IMR-90 (cell line): ENCODE data around the gene FADS2. TPM values are rescaled to one million over a fixed set of nuclear protein-coding genes. Genes with fewer than 3 reads are reported as not detected.

ENCODE experiments used
- ATAC-seq: fragments of 200-7000 bp; cut with Tn5 transposase; 2 replicates; pipeline ENCODE4 v1.9.1; 2020; ENCODE audit warnings: low read depth, mild to moderate bottlenecking, moderate library complexity
- BruUV-seq: library from RNA; stranded (reverse); fragments of 400-500 nt; replicated peaks from 2 replicates; lab custom pipeline; 2021; lab: Mats Ljungman, UMichigan
- CTCF ChIA-PET: fragments of 300-600 bp; formaldehyde crosslinking; extraction: SDS; loops from one replicate; lab custom pipeline; 2021; ENCODE audit warnings: antibody characterized with exemption; lab: Yijun Ruan, JAX
- POLR2A ChIA-PET: fragments of 300-600 bp; sonication (Branson Sonifier 250); formaldehyde crosslinking; loops from one replicate; lab custom pipeline; 2022; ENCODE audit warnings: antibody characterized with exemption; ENCODE audit not compliant: unreplicated experiment; lab: Charles Lee
- DNase-seq: peaks from one replicate; pipeline ENCODE4 v3.0.0; 2013
- H2AFZ ChIP-seq: replicated peaks from 2 replicates; pipeline ENCODE3; 2013; ENCODE audit warnings: low read length, mild to moderate bottlenecking; ENCODE audit not compliant: poor library complexity
- H2AK5ac ChIP-seq: 2 replicates; pipeline ENCODE4 v1.6.1; 2013; ENCODE audit warnings: low read depth, low read length, inconsistent platforms
- H2AK9ac ChIP-seq: replicated peaks from 2 replicates; pipeline ENCODE3; 2013; ENCODE audit warnings: mild to moderate bottlenecking, low read depth, low read length, moderate library complexity; ENCODE audit not compliant: poor library complexity
- H2BK120ac ChIP-seq: 2 replicates; pipeline ENCODE4 v1.6.1; 2013; ENCODE audit warnings: low read depth, low read length, inconsistent platforms
- H2BK15ac ChIP-seq: 3 replicates; pipeline ENCODE4 v1.6.1; 2013; ENCODE audit warnings: low read depth, low read length, inconsistent platforms
- H2BK20ac ChIP-seq: 2 replicates; pipeline ENCODE4 v1.6.1; 2013; ENCODE audit warnings: low read depth, mild to moderate bottlenecking, inconsistent platforms, low read length, moderate library complexity
- H2BK5ac ChIP-seq: 2 replicates; pipeline ENCODE4 v1.6.1; 2013; ENCODE audit warnings: mild to moderate bottlenecking, low read depth, low read length, inconsistent platforms; ENCODE audit not compliant: poor library complexity, severe bottlenecking
- H3K14ac ChIP-seq: replicated peaks from 2 replicates; pipeline ENCODE4 v1.6.1; 2013; ENCODE audit warnings: low read depth, low read length, inconsistent platforms
- H3K18ac ChIP-seq: 2 replicates; pipeline ENCODE4 v1.6.1; 2013; ENCODE audit warnings: low read depth, low read length, control low read depth
- H3K23ac ChIP-seq: 2 replicates; pipeline ENCODE4 v1.6.1; 2013; ENCODE audit warnings: low read depth, low read length, inconsistent platforms
- H3K27ac ChIP-seq: 2 replicates; pipeline ENCODE4 v1.5.1; 2013; ENCODE audit warnings: mild to moderate bottlenecking, control low read depth, low read length; ENCODE audit not compliant: insufficient read depth
- H3K27me3 ChIP-seq: 2 replicates; pipeline ENCODE4 v1.6.1; 2013; ENCODE audit warnings: low read length; ENCODE audit not compliant: control insufficient read depth, insufficient read depth
- H3K36me3 ChIP-seq: 2 replicates; pipeline ENCODE4 v1.6.1; 2013; ENCODE audit warnings: low read length, mixed read lengths; ENCODE audit not compliant: control insufficient read depth, insufficient read depth
- H3K4ac ChIP-seq: 2 replicates; pipeline ENCODE4 v1.6.1; 2013; ENCODE audit warnings: low read depth, low read length, inconsistent platforms
- H3K4me1 ChIP-seq: 2 replicates; pipeline ENCODE4 v1.6.1; 2013; ENCODE audit warnings: low read length, mixed read lengths; ENCODE audit not compliant: control insufficient read depth, insufficient read depth
- H3K4me2 ChIP-seq: 2 replicates; pipeline ENCODE4 v1.6.1; 2013; ENCODE audit warnings: low read depth, mild to moderate bottlenecking, control low read depth, low read length, moderate library complexity
- H3K4me3 ChIP-seq: 2 replicates; pipeline ENCODE4 v1.5.1; 2013; ENCODE audit warnings: low read depth, mild to moderate bottlenecking, control low read depth, low read length, moderate library complexity; ENCODE audit not compliant: insufficient read depth
- H3K56ac ChIP-seq: 2 replicates; pipeline ENCODE4 v1.6.1; 2013; ENCODE audit warnings: low read length, inconsistent platforms; ENCODE audit not compliant: insufficient read depth; ENCODE audit errors: extremely low read depth
- H3K79me1 ChIP-seq, 2 experiments: 2 replicates each; pipeline ENCODE4 v1.6.1; 2013; ENCODE audit warnings: low read length in 2 of 2, inconsistent platforms in 1 of 2, low read depth in 1 of 2
- H3K9ac ChIP-seq: 2 replicates; pipeline ENCODE4 v1.6.1; 2013; ENCODE audit warnings: low read depth, low read length, control low read depth
- H3K9me1 ChIP-seq: 2 replicates; pipeline ENCODE4 v1.6.1; 2013; ENCODE audit warnings: low read length, inconsistent platforms; ENCODE audit not compliant: insufficient read depth
- H3K9me3 ChIP-seq: 2 replicates; pipeline ENCODE4 v1.6.1; 2013; ENCODE audit warnings: low read length; ENCODE audit not compliant: control insufficient read depth, insufficient read depth
- H4K20me1 ChIP-seq: 2 replicates; pipeline ENCODE4 v1.6.1; 2013; ENCODE audit warnings: low read length, inconsistent platforms; ENCODE audit not compliant: insufficient read depth
- H4K5ac ChIP-seq: 2 replicates; pipeline ENCODE4 v1.6.1; 2013; ENCODE audit warnings: mild to moderate bottlenecking, low read depth, low read length, control low read depth
- H4K8ac ChIP-seq, 2 experiments: 2 replicates each; pipeline ENCODE4 v1.6.1; 2013; ENCODE audit warnings: low read depth in 2 of 2, low read length in 2 of 2, control low read depth in 1 of 2, inconsistent platforms in 1 of 2
- H4K91ac ChIP-seq: 2 replicates; pipeline ENCODE4 v1.6.1; 2013; ENCODE audit warnings: low read depth, low read length, inconsistent platforms; ENCODE audit not compliant: insufficient read depth
- BHLHE40 ChIP-seq: fragments of 150-350 bp; IDR thresholded peaks from 2 replicates; pipeline ENCODE4 v1.6.1; 2016; ENCODE audit warnings: mild to moderate bottlenecking, low read depth, low read length
- CEBPB ChIP-seq: IDR thresholded peaks from 2 replicates; pipeline ENCODE4 v1.6.1; 2012; ENCODE audit warnings: low read depth, low read length, improper control_type of control experiment
- CHD1 ChIP-seq: IDR thresholded peaks from 2 replicates; pipeline ENCODE4 v1.6.1; 2012; ENCODE audit warnings: low read depth, low read length, improper control_type of control experiment
- FOS ChIP-seq: fragments of 150-350 bp; IDR thresholded peaks from 2 replicates; pipeline ENCODE4 v1.6.1; 2016; ENCODE audit warnings: low read depth, low read length
- MAFK ChIP-seq: IDR thresholded peaks from 2 replicates; pipeline ENCODE4 v1.6.1; 2012; ENCODE audit warnings: low read depth, low read length, improper control_type of control experiment
- MAZ ChIP-seq: IDR thresholded peaks from 2 replicates; pipeline ENCODE4 v1.6.1; 2012; ENCODE audit warnings: low read depth, mild to moderate bottlenecking, low read length, improper control_type of control experiment, moderate library complexity, borderline replicate concordance
- MXI1 ChIP-seq: IDR thresholded peaks from 2 replicates; pipeline ENCODE4 v1.6.1; 2012; ENCODE audit warnings: low read depth, mild to moderate bottlenecking, low read length, moderate library complexity, borderline replicate concordance
- NFE2L2 ChIP-seq: fragments of 150-350 bp; IDR thresholded peaks from 2 replicates; pipeline ENCODE4 v1.6.1; 2016; ENCODE audit warnings: low read depth, mild to moderate bottlenecking, low read length
- POLR2A ChIP-seq: IDR thresholded peaks from 2 replicates; pipeline ENCODE4 v1.6.1; 2012; ENCODE audit warnings: mild to moderate bottlenecking, low read depth, low read length
- RAD21 ChIP-seq: IDR thresholded peaks from 2 replicates; pipeline ENCODE4 v1.6.1; 2012; ENCODE audit warnings: low read length, improper control_type of control experiment
- RCOR1 ChIP-seq: IDR thresholded peaks from 2 replicates; pipeline ENCODE4 v1.6.1; 2012; ENCODE audit warnings: mild to moderate bottlenecking, low read length, improper control_type of control experiment; ENCODE audit not compliant: insufficient replicate concordance
- SMC3 ChIP-seq: fragments of 150-350 bp; IDR thresholded peaks from 2 replicates; pipeline ENCODE4 v1.6.1; 2016; ENCODE audit warnings: low read depth, mild to moderate bottlenecking, antibody characterized with exemption, low read length, moderate library complexity
- WGBS, 2 experiments: methylation state at CpG; one replicate each; pipeline versions ENCODE4 v1.1.5 to v1.1.7; 2013; ENCODE audit warnings: missing lambda C conversion rate in 2 of 2; ENCODE audit not compliant: insufficient read length in 1 of 2; ENCODE audit errors: extremely low coverage in 2 of 2; 5-methylcytosine and 5-hydroxymethylcytosine counted together
- dilution Hi-C: fragments of 300-500 bp; cut with HindIII; formaldehyde crosslinking; loops from one replicate; pipeline ENCODE4 v1.14.3; 2018; ENCODE audit warnings: low sequenced_read_pairs; ENCODE audit not compliant: unreplicated experiment
- in situ Hi-C: fragments of 300-500 bp; cut with MboI; formaldehyde crosslinking; loops from 3 replicates; pipeline ENCODE4 v1.14.3; 2019; ENCODE audit warnings: low sequenced_read_pairs, inconsistent platforms, mixed read lengths
- intact Hi-C: fragments of 100-400 bp; cut with micrococcal nuclease; formaldehyde crosslinking; loops from 2 replicates; pipeline ENCODE4 v1.10.0; 2022
- polyA plus RNA-seq, 3 experiments: library from polyadenylated mRNA; depleted of rRNA; stranded (reverse); fragments of >200 nt; gene quantifications; 2 replicates each; pipeline ENCODE4 v1.2.3, GENCODE V29; 2012; ENCODE audit warnings: low replicate concordance in 1 of 3
- total RNA-seq: library from RNA; depleted of rRNA; stranded (reverse); fragments of >200 nt; gene quantifications from 2 replicates; pipeline ENCODE4 v1.2.3, GENCODE V29; 2012
- TF ChIP-seq, protein P1 (sequence below): fragments of 150-350 bp; IDR thresholded peaks from 2 replicates; pipeline ENCODE4 v1.6.1; 2016; ENCODE audit warnings: low read depth, mild to moderate bottlenecking, low read length, moderate library complexity, borderline replicate concordance
- TF ChIP-seq, protein P2 (sequence below): fragments of 150-350 bp; IDR thresholded peaks from 2 replicates; pipeline ENCODE4 v1.6.1; 2017; ENCODE audit warnings: mild to moderate bottlenecking, antibody characterized with exemption, low read length, low read depth
- TF ChIP-seq, protein P3 (sequence below): conservative IDR thresholded peaks from 2 replicates; pipeline ENCODE4 v1.5.1; 2012; ENCODE audit warnings: mild to moderate bottlenecking, low read depth, low read length, improper control_type of control experiment

FADS2 gene
- total and polyA plus RNA-seq, 2 of the 4 experiments (the other 2 are of a cell fraction) = 33.3 to 88.4 TPM

DNA sequence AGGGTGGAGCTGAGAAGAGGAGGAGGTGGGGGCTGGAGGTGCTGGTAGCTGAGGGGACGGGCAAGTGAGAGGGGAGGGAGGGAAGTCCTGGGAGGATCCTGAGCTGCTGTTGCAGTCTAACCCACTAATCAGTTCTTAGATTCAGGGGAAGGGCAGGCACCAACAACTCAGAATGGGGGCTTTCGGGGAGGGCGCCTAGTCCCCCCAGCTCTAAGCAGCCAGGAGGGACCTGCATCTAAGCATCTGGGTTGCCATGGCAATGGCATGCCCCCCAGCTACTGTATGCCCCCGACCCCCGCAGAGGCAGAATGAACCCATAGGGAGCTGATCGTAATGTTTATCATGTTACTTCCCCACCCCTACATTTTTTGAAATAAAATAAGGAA is 38.9 kb downstream of the FADS2 start:
- no TSS peak for BruUV-seq

More for the DNA sequence above, 38.9 kb downstream of the FADS2 start:
- in situ Hi-C loops (loop anchor here (25.0 kb wide), 1 partner anchor 445 kb away; no protein-coding TSS in a partner anchor), dilution Hi-C loops (no loop called here), intact Hi-C loops (no loop called here)
- no peaks in the 10 kb centered on the region for H3K9me3 ChIP-seq
- DNase-seq (no peak), ATAC-seq (no peak)
- ChIA-PET CTCF (interaction anchor here (0.9 kb wide), 1 partner anchor 215 kb away, joined by 3 read pairs; no protein-coding TSS in a partner anchor), POLR2A (no interaction called here)
- no peak overlapping the region for H3K27ac ChIP-seq
- H3K18ac ChIP-seq = no peak overlapping the region
- no CpG with 5 or more reads among the region's 6 CpGs for WGBS, 2 experiments
- H3K23ac ChIP-seq = no peak overlapping the region
- TF ChIP-seq, protein P1, sequence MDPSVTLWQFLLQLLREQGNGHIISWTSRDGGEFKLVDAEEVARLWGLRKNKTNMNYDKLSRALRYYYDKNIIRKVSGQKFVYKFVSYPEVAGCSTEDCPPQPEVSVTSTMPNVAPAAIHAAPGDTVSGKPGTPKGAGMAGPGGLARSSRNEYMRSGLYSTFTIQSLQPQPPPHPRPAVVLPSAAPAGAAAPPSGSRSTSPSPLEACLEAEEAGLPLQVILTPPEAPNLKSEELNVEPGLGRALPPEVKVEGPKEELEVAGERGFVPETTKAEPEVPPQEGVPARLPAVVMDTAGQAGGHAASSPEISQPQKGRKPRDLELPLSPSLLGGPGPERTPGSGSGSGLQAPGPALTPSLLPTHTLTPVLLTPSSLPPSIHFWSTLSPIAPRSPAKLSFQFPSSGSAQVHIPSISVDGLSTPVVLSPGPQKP = no peak
- TF ChIP-seq RAD21 (no peak), SMC3 (no peak), MAFK (no peak), CEBPB (no peak), MAZ (no peak), CHD1 (no peak), POLR2A (no peak), BHLHE40 (no peak), RCOR1 (no peak), NFE2L2 (no peak), MXI1 (no peak), FOS (no peak)
- TF ChIP-seq, protein P2, sequence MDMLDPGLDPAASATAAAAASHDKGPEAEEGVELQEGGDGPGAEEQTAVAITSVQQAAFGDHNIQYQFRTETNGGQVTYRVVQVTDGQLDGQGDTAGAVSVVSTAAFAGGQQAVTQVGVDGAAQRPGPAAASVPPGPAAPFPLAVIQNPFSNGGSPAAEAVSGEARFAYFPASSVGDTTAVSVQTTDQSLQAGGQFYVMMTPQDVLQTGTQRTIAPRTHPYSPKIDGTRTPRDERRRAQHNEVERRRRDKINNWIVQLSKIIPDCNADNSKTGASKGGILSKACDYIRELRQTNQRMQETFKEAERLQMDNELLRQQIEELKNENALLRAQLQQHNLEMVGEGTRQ = no peak
- TF ChIP-seq, protein P3, sequence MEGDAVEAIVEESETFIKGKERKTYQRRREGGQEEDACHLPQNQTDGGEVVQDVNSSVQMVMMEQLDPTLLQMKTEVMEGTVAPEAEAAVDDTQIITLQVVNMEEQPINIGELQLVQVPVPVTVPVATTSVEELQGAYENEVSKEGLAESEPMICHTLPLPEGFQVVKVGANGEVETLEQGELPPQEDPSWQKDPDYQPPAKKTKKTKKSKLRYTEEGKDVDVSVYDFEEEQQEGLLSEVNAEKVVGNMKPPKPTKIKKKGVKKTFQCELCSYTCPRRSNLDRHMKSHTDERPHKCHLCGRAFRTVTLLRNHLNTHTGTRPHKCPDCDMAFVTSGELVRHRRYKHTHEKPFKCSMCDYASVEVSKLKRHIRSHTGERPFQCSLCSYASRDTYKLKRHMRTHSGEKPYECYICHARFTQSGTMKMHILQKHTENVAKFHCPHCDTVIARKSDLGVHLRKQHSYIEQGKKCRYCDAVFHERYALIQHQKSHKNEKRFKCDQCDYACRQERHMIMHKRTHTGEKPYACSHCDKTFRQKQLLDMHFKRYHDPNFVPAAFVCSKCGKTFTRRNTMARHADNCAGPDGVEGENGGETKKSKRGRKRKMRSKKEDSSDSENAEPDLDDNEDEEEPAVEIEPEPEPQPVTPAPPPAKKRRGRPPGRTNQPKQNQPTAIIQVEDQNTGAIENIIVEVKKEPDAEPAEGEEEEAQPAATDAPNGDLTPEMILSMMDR = no peak
- H3K9ac ChIP-seq = no peak overlapping the region
- no peak overlapping the region for H2AFZ ChIP-seq
- no peak overlapping the region for H3K4me2 ChIP-seq
- H3K79me1 ChIP-seq = no peaks in the 10 kb centered on the region
- no peak overlapping the region for H3K4ac ChIP-seq
- no peaks in the 10 kb centered on the region for H3K9me1 ChIP-seq
- no peak overlapping the region for H2BK15ac ChIP-seq
- no peak overlapping the region for H3K4me3 ChIP-seq
- no peak overlapping the region for H3K14ac ChIP-seq
- H2BK5ac ChIP-seq = no peak overlapping the region
- H2AK9ac ChIP-seq = no peak overlapping the region
- H3K36me3 ChIP-seq = peaks cover 24% of the 10 kb centered on the region
- H3K4me1 ChIP-seq = peaks cover 2% of the 10 kb centered on the region
- no peak overlapping the region for H4K8ac ChIP-seq
- no peaks in the 10 kb centered on the region for H4K20me1 ChIP-seq
- no peaks in the 10 kb centered on the region for H3K27me3 ChIP-seq
- no peak overlapping the region for H4K91ac ChIP-seq
- no peak overlapping the region for H4K5ac ChIP-seq
- no peak overlapping the region for H2BK120ac ChIP-seq
- no peak overlapping the region for H2AK5ac ChIP-seq
- H3K56ac ChIP-seq = no peak overlapping the region
- no peak overlapping the region for H2BK20ac ChIP-seq
